ENCODE measurements around the gene ZNF350.

- TF ChIP-seq, protein P1, sequence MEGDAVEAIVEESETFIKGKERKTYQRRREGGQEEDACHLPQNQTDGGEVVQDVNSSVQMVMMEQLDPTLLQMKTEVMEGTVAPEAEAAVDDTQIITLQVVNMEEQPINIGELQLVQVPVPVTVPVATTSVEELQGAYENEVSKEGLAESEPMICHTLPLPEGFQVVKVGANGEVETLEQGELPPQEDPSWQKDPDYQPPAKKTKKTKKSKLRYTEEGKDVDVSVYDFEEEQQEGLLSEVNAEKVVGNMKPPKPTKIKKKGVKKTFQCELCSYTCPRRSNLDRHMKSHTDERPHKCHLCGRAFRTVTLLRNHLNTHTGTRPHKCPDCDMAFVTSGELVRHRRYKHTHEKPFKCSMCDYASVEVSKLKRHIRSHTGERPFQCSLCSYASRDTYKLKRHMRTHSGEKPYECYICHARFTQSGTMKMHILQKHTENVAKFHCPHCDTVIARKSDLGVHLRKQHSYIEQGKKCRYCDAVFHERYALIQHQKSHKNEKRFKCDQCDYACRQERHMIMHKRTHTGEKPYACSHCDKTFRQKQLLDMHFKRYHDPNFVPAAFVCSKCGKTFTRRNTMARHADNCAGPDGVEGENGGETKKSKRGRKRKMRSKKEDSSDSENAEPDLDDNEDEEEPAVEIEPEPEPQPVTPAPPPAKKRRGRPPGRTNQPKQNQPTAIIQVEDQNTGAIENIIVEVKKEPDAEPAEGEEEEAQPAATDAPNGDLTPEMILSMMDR (IDR thresholded peaks at IDR 0.05), result no peak
- no peak for TF ChIP-seq POLR2A (IDR thresholded peaks at IDR 0.05)
Measured at GRCh38 chr19:51976852-51977251, 9.8 kb downstream of the ZNF350 start.
